KMS-11 (cell line): ENCODE results near the gene TSPAN6.
A peak's percentile ranks its signal among the peaks of the same experiment; 100 is the strongest.

Experiments used
- H2AFZ ChIP-seq: fragments of 200-600 bp; sonication (generic); 2 replicates; pipeline ENCODE4 v1.6.1; 2016; ENCODE audit warnings: antibody characterized with exemption, mixed run types, low read depth
- H3K27ac ChIP-seq: fragments of 200-600 bp; sonication (generic); 2 replicates; pipeline ENCODE4 v1.6.1; 2016; ENCODE audit warnings: mild to moderate bottlenecking, mixed run types
- H3K27me3 ChIP-seq: fragments of 200-600 bp; sonication (generic); 2 replicates; pipeline ENCODE4 v1.6.1; 2017; ENCODE audit warnings: mild to moderate bottlenecking, low read depth, mixed run types, moderate library complexity; ENCODE audit not compliant: insufficient read depth
- H3K36me3 ChIP-seq: fragments of 200-600 bp; sonication (generic); 2 replicates; pipeline ENCODE4 v1.6.1; 2017; ENCODE audit warnings: mild to moderate bottlenecking, mixed run types; ENCODE audit not compliant: insufficient read depth
- H3K4me1 ChIP-seq: fragments of 200-600 bp; sonication (generic); 2 replicates; pipeline ENCODE4 v1.6.1; 2016; ENCODE audit warnings: mild to moderate bottlenecking, low read depth, mixed run types; ENCODE audit not compliant: poor library complexity, severe bottlenecking
- H3K4me2 ChIP-seq: fragments of 200-600 bp; sonication (generic); 2 replicates; pipeline ENCODE4 v1.7.0; 2016; ENCODE audit warnings: mild to moderate bottlenecking, mixed run types
- H3K4me3 ChIP-seq: fragments of 200-600 bp; sonication (generic); IDR thresholded peaks from 2 replicates; pipeline ENCODE4 v1.6.1; 2017; ENCODE audit warnings: low read depth, low read length, mixed read lengths; ENCODE audit not compliant: insufficient read depth
- H3K79me2 ChIP-seq: fragments of 200-600 bp; sonication (generic); 2 replicates; pipeline ENCODE4 v1.6.1; 2016; ENCODE audit warnings: low read depth, mixed run types; ENCODE audit not compliant: insufficient read depth
- H3K9ac ChIP-seq: fragments of 200-600 bp; sonication (generic); 2 replicates; pipeline ENCODE4 v1.6.1; 2016; ENCODE audit warnings: mild to moderate bottlenecking, mixed run types
- H4K20me1 ChIP-seq: fragments of 200-600 bp; sonication (generic); 2 replicates; pipeline ENCODE4 v1.6.1; 2016; ENCODE audit warnings: mild to moderate bottlenecking, mixed run types; ENCODE audit not compliant: insufficient read depth
- TF ChIP-seq, protein P1 (sequence below): fragments of 200-600 bp; sonication (generic); conservative IDR thresholded peaks from 2 replicates; pipeline ENCODE4 v1.6.1; 2017; ENCODE audit warnings: low read depth, mild to moderate bottlenecking, antibody characterized with exemption, low read length, moderate library complexity, mixed read lengths

The TSPAN6 gene

DNA sequence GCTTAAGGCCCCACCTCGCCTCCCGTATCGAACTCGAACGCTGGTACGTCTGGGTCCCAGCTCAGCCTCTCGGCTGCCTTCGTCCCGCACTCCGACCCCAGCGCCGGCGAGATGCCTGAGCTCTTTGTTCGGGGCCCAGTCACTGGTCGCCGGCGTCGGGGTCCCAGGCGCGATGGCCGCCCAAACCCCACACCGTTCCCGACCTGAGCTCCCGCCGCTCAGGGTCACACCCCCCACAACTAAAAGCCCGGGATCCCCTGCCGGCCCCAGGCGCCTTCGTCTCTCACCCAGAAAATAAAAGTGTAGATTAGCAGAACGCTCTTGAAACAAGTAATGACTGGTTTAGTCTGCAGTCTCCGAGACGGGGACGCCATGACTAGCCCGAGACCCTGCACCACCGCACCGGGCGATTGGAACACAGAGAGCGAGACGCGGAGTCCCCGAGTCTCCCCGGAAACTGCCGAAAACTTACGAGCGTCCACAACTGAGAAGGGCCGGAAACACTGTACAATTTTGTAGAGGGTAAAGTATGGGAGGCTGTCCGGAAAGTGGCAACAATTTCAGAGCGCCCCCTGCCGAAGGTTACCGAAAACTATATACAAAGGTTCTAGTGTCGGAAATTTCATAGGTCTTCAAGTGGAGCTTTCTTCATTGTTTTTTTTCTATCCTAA lies at the start of gene TSPAN6:
TSS of gene TSPAN6 (minus strand) at position 486 of the 671 bp plus-strand sequence. CDS start at position 374, 112 bp downstream.
- Histone ChIP-seq H2AFZ (no peak within 1 kb of the TSS), H3K9ac (no peak within 1 kb of the TSS), H3K4me3 (no peak within 1 kb of the TSS)

GRCh38 chrX:100685997-100686305 lies 49.3 kb upstream of the TSPAN6 start:
- TF ChIP-seq, protein P1, sequence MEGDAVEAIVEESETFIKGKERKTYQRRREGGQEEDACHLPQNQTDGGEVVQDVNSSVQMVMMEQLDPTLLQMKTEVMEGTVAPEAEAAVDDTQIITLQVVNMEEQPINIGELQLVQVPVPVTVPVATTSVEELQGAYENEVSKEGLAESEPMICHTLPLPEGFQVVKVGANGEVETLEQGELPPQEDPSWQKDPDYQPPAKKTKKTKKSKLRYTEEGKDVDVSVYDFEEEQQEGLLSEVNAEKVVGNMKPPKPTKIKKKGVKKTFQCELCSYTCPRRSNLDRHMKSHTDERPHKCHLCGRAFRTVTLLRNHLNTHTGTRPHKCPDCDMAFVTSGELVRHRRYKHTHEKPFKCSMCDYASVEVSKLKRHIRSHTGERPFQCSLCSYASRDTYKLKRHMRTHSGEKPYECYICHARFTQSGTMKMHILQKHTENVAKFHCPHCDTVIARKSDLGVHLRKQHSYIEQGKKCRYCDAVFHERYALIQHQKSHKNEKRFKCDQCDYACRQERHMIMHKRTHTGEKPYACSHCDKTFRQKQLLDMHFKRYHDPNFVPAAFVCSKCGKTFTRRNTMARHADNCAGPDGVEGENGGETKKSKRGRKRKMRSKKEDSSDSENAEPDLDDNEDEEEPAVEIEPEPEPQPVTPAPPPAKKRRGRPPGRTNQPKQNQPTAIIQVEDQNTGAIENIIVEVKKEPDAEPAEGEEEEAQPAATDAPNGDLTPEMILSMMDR, result peak; percentile 38; the same call in 1 of the 2 replicates
- Histone ChIP-seq H3K4me3 (no peak overlapping the region), H3K79me2 (no peaks in the 10 kb centered on the region), H3K27ac (no peak overlapping the region), H2AFZ (peak overlapping the region; percentile 10; the same call in 1 of the 2 replicates), H4K20me1 (no peaks in the 10 kb centered on the region), H3K4me2 (peak overlapping the region; percentile 21; the same call in 1 of the 2 replicates), H3K4me1 (no peaks in the 10 kb centered on the region), H3K27me3 (no peaks in the 10 kb centered on the region), H3K9ac (no peak overlapping the region), H3K36me3 (no peaks in the 10 kb centered on the region)

More for the DNA sequence above, at the start of gene TSPAN6:
- Histone ChIP-seq H3K27me3 (no peaks in the 10 kb centered on the region), H3K27ac (no peak within 1 kb of the TSS), H3K4me1 (no peaks in the 10 kb centered on the region), H3K36me3 (no peaks in the 10 kb centered on the region), H3K4me2 (no peak within 1 kb of the TSS), H4K20me1 (no peaks in the 10 kb centered on the region), H3K79me2 (no peaks in the 10 kb centered on the region)
- TF ChIP-seq, protein P1, result no peak

DNA sequence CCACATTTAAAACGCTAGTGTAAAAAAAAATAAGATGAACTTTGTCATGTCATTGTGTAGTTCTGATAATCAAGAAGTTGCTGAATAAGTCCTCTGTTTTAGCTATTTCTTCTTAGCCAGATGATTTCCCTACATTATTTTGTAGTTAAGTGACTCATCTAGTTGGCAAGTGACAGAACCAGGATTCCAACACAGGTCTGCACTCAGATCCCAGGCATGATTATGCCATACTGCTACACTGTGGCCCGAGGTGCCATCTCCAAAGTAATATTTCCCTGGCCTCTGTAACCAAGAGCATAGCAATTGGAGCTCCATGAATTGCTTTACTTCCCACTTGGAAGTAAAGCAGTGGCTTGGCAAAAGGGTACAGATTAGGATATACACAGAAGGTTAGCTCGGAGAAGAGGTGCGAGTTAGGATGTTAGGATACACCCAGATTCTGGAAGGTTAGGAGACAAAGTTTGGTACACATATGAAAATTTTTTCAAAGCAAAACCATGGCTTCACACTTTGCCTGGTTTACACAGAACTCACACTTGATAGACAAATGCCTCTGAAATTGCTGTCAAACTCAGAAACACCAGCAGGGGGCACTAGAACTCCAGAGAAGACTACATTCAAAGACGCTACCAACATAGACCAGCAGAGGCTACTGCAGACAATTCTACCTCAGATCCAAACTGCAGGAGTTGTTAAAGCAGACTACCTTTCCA lies 48.8 kb upstream of the TSPAN6 start:
- no peaks in the 10 kb centered on the region for H3K27me3 ChIP-seq
- no peaks in the 10 kb centered on the region for H3K36me3 ChIP-seq

GRCh38 chrX:100682939-100683338 lies 46.3 kb upstream of the TSPAN6 start:
- Histone ChIP-seq H2AFZ (no peak overlapping the region), H3K4me1 (no peaks in the 10 kb centered on the region), H3K36me3 (no peaks in the 10 kb centered on the region), H3K27me3 (no peaks in the 10 kb centered on the region), H3K27ac (no peak overlapping the region), H3K4me2 (no peak overlapping the region), H3K9ac (no peak overlapping the region), H3K79me2 (no peaks in the 10 kb centered on the region), H4K20me1 (no peaks in the 10 kb centered on the region), H3K4me3 (no peak overlapping the region)
- TF ChIP-seq, protein P1, result no peak

More for the DNA sequence above, 48.8 kb upstream of the TSPAN6 start:
- Histone ChIP-seq H3K4me1 (no peaks in the 10 kb centered on the region), H3K4me2 (peak overlapping the region; percentile 21; the same call in 1 of the 2 replicates), H3K9ac (no peak overlapping the region), H2AFZ (peak overlapping the region; percentile 10; the same call in 1 of the 2 replicates), H4K20me1 (no peaks in the 10 kb centered on the region), H3K79me2 (no peaks in the 10 kb centered on the region), H3K4me3 (no peak overlapping the region), H3K27ac (no peak overlapping the region)
- TF ChIP-seq, protein P1, result peak; percentile 85
